Upper lobe of right lung (tissue), 1 donor: ENCODE data around the gene ARL8A. TPM values are rescaled to one million over a fixed set of nuclear protein-coding genes. Genes with fewer than 3 reads are reported as not detected.

Experiments used
- ATAC-seq: fragments of 200-7000 bp; cut with Tn5 transposase; one replicate; pipeline ENCODE4 v1.9.1; 2020; ENCODE audit warnings: mild to moderate bottlenecking, moderate library complexity
- DNase-seq: peaks from one replicate; pipeline ENCODE4 v3.0.0-alpha.2; 2020
- H3K27ac ChIP-seq: fragments of 200-600 bp; one replicate; pipeline ENCODE4 v1.8.0; 2022
- H3K27me3 ChIP-seq: fragments of 200-600 bp; one replicate; pipeline ENCODE4 v1.8.0; 2022; ENCODE audit warnings: mild to moderate bottlenecking
- H3K36me3 ChIP-seq: fragments of 200-600 bp; one replicate; pipeline ENCODE4 v1.8.0; 2022
- H3K4me1 ChIP-seq: fragments of 200-600 bp; one replicate; pipeline ENCODE4 v1.8.0; 2022
- H3K4me3 ChIP-seq: fragments of 200-600 bp; one replicate; pipeline ENCODE4 v1.8.0; 2022; ENCODE audit warnings: mild to moderate bottlenecking
- H3K9me3 ChIP-seq: fragments of 200-600 bp; one replicate; pipeline ENCODE4 v1.8.0; 2022
- intact Hi-C: fragments of 100-400 bp; cut with DNase I; formaldehyde crosslinking; loops from one replicate; pipeline ENCODE4 v1.11.0; 2022
- total RNA-seq: library from RNA; stranded (reverse); fragmentation: NEBNext Ultra II Directional; extraction: Animal tissue kit (Norgen Biotek cat#: 25700); gene quantifications from one replicate; pipeline ENCODE4 v1.2.1, GENCODE V29; 2021
- TF ChIP-seq, protein P1 (sequence below): fragments of 200-600 bp; IDR thresholded peaks from one replicate; pipeline ENCODE4 v1.8.0; 2022; ENCODE audit warnings: antibody characterized with exemption
- donor health status: DM: no; HTN: yes; CAD: no; lungs with severe emphysema.

ARL8A gene
- total RNA-seq, 1 donor from 2014 or later: 106 TPM

DNA sequence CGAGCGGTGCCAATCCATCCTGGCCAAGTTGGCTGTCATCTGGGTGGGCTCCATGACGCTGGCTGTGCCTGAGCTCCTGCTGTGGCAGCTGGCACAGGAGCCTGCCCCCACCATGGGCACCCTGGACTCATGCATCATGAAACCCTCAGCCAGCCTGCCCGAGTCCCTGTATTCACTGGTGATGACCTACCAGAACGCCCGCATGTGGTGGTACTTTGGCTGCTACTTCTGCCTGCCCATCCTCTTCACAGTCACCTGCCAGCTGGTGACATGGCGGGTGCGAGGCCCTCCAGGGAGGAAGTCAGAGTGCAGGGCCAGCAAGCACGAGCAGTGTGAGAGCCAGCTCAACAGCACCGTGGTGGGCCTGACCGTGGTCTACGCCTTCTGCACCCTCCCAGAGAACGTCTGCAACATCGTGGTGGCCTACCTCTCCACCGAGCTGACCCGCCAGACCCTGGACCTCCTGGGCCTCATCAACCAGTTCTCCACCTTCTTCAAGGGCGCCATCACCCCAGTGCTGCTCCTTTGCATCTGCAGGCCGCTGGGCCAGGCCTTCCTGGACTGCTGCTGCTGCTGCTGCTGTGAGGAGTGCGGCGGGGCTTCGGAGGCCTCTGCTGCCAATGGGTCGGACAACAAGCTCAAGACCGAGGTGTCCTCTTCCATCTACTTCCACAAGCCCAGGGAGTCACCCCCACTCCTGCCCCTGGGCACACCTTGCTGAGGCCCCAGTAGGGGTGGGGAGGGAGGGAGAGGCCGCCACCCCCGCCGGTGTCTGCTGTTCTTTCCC lies 16.5 kb downstream of the ARL8A start:
- Histone ChIP-seq H3K4me1 (peaks cover 10% of the 10 kb centered on the region), H3K4me3 (no peak overlapping the region), H3K27me3 (no peaks in the 10 kb centered on the region), H3K36me3 (peaks cover 4% of the 10 kb centered on the region), H3K9me3 (no peaks in the 10 kb centered on the region), H3K27ac (no peak overlapping the region)
- ATAC-seq (no peak), DNase-seq (no peak)
- intact Hi-C loops: no loop called here
- TF ChIP-seq, protein P1, sequence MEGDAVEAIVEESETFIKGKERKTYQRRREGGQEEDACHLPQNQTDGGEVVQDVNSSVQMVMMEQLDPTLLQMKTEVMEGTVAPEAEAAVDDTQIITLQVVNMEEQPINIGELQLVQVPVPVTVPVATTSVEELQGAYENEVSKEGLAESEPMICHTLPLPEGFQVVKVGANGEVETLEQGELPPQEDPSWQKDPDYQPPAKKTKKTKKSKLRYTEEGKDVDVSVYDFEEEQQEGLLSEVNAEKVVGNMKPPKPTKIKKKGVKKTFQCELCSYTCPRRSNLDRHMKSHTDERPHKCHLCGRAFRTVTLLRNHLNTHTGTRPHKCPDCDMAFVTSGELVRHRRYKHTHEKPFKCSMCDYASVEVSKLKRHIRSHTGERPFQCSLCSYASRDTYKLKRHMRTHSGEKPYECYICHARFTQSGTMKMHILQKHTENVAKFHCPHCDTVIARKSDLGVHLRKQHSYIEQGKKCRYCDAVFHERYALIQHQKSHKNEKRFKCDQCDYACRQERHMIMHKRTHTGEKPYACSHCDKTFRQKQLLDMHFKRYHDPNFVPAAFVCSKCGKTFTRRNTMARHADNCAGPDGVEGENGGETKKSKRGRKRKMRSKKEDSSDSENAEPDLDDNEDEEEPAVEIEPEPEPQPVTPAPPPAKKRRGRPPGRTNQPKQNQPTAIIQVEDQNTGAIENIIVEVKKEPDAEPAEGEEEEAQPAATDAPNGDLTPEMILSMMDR: no peak

DNA sequence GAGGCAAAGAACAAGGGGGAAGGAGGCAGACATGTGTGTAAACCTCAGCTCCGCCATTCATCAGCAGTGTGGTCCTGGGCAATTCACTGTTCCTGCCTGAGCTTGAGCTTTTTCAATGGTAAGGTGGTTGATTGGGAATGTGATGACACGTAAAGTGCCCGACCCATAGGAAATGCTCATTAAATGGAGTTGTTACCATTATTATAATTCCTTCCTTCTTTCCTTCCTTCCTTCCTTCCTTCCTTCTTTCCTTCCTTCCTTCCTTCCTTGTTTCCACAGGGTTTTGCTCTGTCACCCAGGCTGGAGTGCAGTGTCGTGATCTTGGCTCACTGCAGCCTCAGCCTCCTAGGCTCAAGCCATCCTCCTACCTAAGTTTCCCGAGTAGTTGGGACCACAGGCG lies 17.5 kb downstream of the ARL8A start:
- no peak overlapping the region for H3K4me3 ChIP-seq
- no peaks in the 10 kb centered on the region for H3K27me3 ChIP-seq
- no peak overlapping the region for H3K27ac ChIP-seq
- TF ChIP-seq, protein P1: no peak
- ATAC-seq: no peak
- H3K36me3 ChIP-seq: no peaks in the 10 kb centered on the region
- no peak for DNase-seq
- peaks cover 6% of the 10 kb centered on the region for H3K4me1 ChIP-seq
- no peaks in the 10 kb centered on the region for H3K9me3 ChIP-seq
- intact Hi-C loops: no loop called here

DNA sequence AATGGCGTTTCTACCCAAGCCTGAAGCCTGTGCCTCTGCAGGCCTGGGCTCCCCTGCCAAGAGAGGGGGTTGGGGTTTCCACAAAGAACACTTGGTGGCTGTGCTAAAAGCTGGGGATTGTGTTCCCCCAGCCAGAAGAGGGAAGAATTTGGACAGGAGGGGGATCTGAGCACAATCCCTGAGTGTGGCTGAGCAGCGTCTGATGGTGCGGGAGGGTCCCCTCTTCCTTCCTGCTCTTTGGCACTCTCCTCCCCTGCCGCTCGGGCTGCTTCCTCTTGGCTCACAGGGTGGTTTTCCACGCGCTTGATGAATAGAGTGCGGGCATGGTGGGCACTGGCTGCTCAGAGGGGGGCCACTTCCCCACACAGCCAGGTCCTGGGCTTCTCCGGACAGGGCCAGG lies 18.1 kb downstream of the ARL8A start:
- no peak overlapping the region for H3K4me3 ChIP-seq
- intact Hi-C loops: no loop called here
- no peaks in the 10 kb centered on the region for H3K36me3 ChIP-seq
- ATAC-seq (no peak), DNase-seq (no peak)
- TF ChIP-seq, protein P1: no peak
- no peak overlapping the region for H3K27ac ChIP-seq
- H3K27me3 ChIP-seq: no peaks in the 10 kb centered on the region
- peaks cover 1% of the 10 kb centered on the region for H3K4me1 ChIP-seq
- H3K9me3 ChIP-seq: no peaks in the 10 kb centered on the region

DNA sequence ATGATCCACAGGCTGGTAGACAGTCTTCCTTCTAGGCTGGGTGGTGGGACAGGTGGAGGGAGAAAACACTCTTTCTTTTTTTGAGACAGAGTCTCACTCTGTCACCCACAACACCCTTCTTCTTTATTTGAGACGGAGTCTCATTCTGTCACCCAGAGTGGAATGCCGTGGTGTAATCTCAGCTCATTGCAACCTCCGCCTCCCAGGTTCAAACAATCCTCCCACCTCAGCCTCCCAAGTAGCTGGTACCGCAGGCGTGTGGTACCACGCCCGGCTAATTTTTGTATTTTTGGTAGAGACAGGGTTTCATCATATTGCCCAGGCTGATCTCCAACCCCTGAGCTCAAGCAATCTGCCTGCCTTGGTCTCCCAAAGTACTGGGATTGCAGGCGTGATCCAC lies 18.9 kb downstream of the ARL8A start:
- intact Hi-C loops: no loop called here
- TF ChIP-seq, protein P1: no peak
- ATAC-seq: no peak

DNA sequence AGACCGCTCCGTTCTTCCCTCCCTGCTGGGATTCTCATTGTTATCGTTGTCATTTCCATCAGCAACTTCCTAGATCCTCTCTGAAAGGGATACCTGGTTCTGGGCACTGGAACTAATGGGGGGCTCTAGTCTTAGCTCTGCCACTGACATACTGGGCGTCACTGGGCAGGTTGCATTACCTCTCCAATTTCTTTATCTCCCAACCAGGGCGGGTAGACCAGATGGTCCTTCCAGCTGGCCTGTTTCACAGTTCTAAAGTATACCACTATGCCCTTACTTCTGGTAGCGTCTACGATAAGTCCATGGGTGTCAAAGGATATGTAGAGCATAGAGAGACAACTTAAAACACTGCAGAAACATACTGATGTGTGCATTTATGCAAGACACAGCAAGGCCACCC lies 20.4 kb downstream of the ARL8A start:
- H3K9me3 ChIP-seq: no peaks in the 10 kb centered on the region
- H3K36me3 ChIP-seq: no peaks in the 10 kb centered on the region
- no peak overlapping the region for H3K27ac ChIP-seq
- H3K27me3 ChIP-seq: no peaks in the 10 kb centered on the region
- no peak overlapping the region for H3K4me3 ChIP-seq
- no peak for DNase-seq
- ATAC-seq: no peak
- TF ChIP-seq, protein P1: no peak
- H3K4me1 ChIP-seq: no peaks in the 10 kb centered on the region
- intact Hi-C loops: no loop called here

More for the DNA sequence above, 18.9 kb downstream of the ARL8A start:
- Histone ChIP-seq H3K36me3 (no peaks in the 10 kb centered on the region), H3K27ac (no peak overlapping the region), H3K4me3 (no peak overlapping the region), H3K4me1 (no peaks in the 10 kb centered on the region), H3K9me3 (no peaks in the 10 kb centered on the region), H3K27me3 (no peaks in the 10 kb centered on the region)
- DNase-seq: no peak
